Breast epithelium (tissue), 4 donors: Measurements from ENCODE around the gene SCML2. TPM values are rescaled to one million over a fixed set of nuclear protein-coding genes. Genes with fewer than 3 reads are reported as not detected.
"Not testable (repeated sequence)": the region's sequence is repeated elsewhere in the genome, so short reads cannot be mapped to it uniquely, and the experiment has no call there.

Experiments used
- DNase-seq, 2 donors: peaks; one replicate each; pipeline ENCODE4 v3.0.0-alpha.2; 2019; ENCODE audit warnings: low spot score in 2 of 2
- H3K27ac ChIP-seq, 2 donors: fragments of 200-600 bp; sonication (generic) in 1 of 2; one replicate each; pipeline ENCODE4 v1.5.1; 2016 to 2019; ENCODE audit warnings: mild to moderate bottlenecking in 1 of 2
- H3K27me3 ChIP-seq, 2 donors: fragments of 200-600 bp; sonication (generic) in 1 of 2; one replicate each; pipeline versions ENCODE4 v1.5.1 to v1.6.0; 2017 to 2019; ENCODE audit warnings: control low read depth in 1 of 2, mild to moderate bottlenecking in 1 of 2
- H3K36me3 ChIP-seq: fragments of 200-600 bp; one replicate; pipeline ENCODE4 v1.5.1; 2019
- H3K4me1 ChIP-seq, 2 donors: fragments of 200-600 bp; sonication (generic); one replicate each; pipeline ENCODE4 v1.5.1; 2016 to 2019; ENCODE audit warnings: control low read depth in 1 of 2
- H3K4me3 ChIP-seq, 3 donors: fragments of 200-600 bp; sonication (generic); 1 replicate in 2 of 3; 2 replicates in 1 of 3; pipeline ENCODE4 v1.5.1; 2016 to 2019; ENCODE audit warnings: mild to moderate bottlenecking in 3 of 3, moderate library complexity in 2 of 3
- H3K9me3 ChIP-seq, 2 donors: fragments of 200-600 bp; sonication (generic) in 1 of 2; one replicate each; pipeline ENCODE4 v1.5.1; 2016 to 2019; ENCODE audit warnings: control low read depth in 1 of 2
- POLR2A ChIP-seq: fragments of 450-650 bp; IDR thresholded peaks from one replicate; pipeline ENCODE4 v1.6.1; 2016; ENCODE audit warnings: antibody characterized with exemption, mild to moderate bottlenecking, moderate library complexity
- POLR2AphosphoS5 ChIP-seq, 3 donors: sonication (generic); formaldehyde crosslinking; IDR thresholded peaks; one replicate each; pipeline ENCODE4 v1.6.1; 2017; ENCODE audit warnings: antibody characterized with exemption in 3 of 3
- intact Hi-C: fragments of 100-400 bp; cut with DNase I; formaldehyde crosslinking; loops from one replicate; pipeline ENCODE4 v1.15.1; 2023; ENCODE audit warnings: low total_unique reads
- total RNA-seq, 3 donors: library from RNA; depleted of rRNA; stranded (reverse); fragments of >200 nt; gene quantifications; one replicate each; pipeline ENCODE4 v1.1.0, GENCODE V29; 2016
- TF ChIP-seq, protein P1 (sequence below), 3 donors: fragments of 450-650 bp; IDR thresholded peaks; one replicate each; pipeline ENCODE4 v1.5.1; 2016 to 2017; ENCODE audit warnings: antibody characterized with exemption in 3 of 3, mild to moderate bottlenecking in 3 of 3, moderate library complexity in 3 of 3

Gene SCML2
- total RNA-seq, 3 donors from 2014 or later: 1.8 to 3.9 (median 1.8) TPM

DNA sequence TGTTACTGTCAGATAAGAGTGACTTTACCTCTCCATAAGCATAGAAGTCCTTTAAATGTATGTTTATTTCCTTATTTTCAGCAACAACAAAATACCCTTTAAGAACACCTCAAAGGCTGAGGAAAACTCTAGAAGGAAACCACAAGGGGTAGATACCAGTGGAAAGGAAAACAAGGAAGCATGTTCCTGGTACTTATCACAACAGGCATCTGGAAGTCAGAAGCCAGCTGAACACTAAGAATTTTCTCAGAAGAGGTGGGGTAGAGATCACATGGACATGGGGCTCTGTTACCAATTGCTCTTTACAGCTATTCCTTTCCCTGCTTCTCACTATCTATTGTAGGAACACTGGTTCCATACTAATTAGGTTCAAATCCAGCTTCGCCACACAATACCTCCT, 82.3 kb downstream of the SCML2 start:
- intact Hi-C loops: no loop called here
- Histone ChIP-seq H3K9me3 (peaks cover 0 to 10% of the 10 kb centered on the region in 2 donors), H3K27ac (no peak overlapping the region), H3K4me1 (no peaks in the 10 kb centered on the region), H3K36me3 (no peaks in the 10 kb centered on the region), H3K27me3 (peaks cover 0 to 15% of the 10 kb centered on the region in 2 donors), H3K4me3 (no peak overlapping the region)
- DNase-seq: no peak
- TF ChIP-seq POLR2A: no peak
- no peak for TF ChIP-seq POLR2AphosphoS5 (IDR thresholded peaks at IDR 0.05)
- TF ChIP-seq, protein P1, sequence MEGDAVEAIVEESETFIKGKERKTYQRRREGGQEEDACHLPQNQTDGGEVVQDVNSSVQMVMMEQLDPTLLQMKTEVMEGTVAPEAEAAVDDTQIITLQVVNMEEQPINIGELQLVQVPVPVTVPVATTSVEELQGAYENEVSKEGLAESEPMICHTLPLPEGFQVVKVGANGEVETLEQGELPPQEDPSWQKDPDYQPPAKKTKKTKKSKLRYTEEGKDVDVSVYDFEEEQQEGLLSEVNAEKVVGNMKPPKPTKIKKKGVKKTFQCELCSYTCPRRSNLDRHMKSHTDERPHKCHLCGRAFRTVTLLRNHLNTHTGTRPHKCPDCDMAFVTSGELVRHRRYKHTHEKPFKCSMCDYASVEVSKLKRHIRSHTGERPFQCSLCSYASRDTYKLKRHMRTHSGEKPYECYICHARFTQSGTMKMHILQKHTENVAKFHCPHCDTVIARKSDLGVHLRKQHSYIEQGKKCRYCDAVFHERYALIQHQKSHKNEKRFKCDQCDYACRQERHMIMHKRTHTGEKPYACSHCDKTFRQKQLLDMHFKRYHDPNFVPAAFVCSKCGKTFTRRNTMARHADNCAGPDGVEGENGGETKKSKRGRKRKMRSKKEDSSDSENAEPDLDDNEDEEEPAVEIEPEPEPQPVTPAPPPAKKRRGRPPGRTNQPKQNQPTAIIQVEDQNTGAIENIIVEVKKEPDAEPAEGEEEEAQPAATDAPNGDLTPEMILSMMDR (IDR thresholded peaks at IDR 0.05): no peak

DNA sequence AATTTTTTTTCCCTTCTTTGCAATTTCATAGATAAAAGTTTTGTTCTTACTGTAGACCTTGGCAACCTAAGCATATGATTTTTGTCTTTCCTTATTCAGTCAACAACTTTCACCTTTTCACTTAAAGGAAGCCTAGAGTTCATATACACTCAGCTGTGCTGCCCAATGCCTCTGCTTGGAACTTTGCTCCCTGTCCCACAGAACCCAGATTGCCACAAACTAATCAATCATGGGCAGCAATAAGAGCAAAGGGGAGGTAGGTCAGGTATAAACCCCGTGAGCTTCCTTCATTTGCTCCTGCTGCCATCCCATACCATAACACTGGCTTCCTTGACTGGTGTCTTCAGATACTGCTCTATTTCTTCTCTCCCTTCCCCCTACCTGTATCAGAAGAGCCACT, 82.8 kb downstream of the SCML2 start:
- no peaks in the 10 kb centered on the region for H3K36me3 ChIP-seq
- no peak overlapping the region for H3K27ac ChIP-seq
- H3K4me3 ChIP-seq: no peak overlapping the region
- intact Hi-C loops: no loop called here
- TF ChIP-seq POLR2A (no peak), POLR2AphosphoS5 (IDR thresholded peaks at IDR 0.05) (no peak)
- TF ChIP-seq, protein P1 (IDR thresholded peaks at IDR 0.05): no peak
- peaks cover 0 to 10% of the 10 kb centered on the region in 2 donors for H3K9me3 ChIP-seq
- DNase-seq: no peak
- H3K4me1 ChIP-seq: no peaks in the 10 kb centered on the region
- H3K27me3 ChIP-seq: peaks cover 0 to 12% of the 10 kb centered on the region in 2 donors

DNA sequence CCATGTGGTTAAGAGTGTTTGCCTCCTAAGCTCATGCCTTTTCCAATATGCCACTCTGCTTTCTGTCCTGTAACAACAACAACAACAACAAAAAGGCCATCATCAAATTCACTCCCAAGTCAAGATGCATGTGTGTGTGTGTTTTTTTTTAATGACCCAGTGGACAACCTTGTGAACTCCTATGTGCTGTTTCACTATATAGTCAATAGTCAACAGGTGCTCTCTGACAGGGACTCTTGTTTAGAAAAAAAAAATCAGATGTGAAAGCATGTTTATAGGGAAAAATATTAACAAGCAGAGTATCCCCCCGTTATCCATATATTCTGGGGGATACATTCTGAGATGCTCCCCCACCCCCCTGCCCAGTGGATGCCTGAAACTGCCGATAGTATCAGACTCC, 83.2 kb downstream of the SCML2 start:
- Histone ChIP-seq H3K36me3 (no peaks in the 10 kb centered on the region), H3K27ac (no peak overlapping the region), H3K27me3 (peaks cover 0 to 12% of the 10 kb centered on the region in 2 donors), H3K9me3 (peaks cover 0 to 10% of the 10 kb centered on the region in 2 donors), H3K4me3 (no peak overlapping the region), H3K4me1 (no peaks in the 10 kb centered on the region)
- no peak for DNase-seq
- intact Hi-C loops: no loop called here
- TF ChIP-seq POLR2AphosphoS5 (IDR thresholded peaks at IDR 0.05): no peak

- no peaks in the 10 kb centered on the region for H3K36me3 ChIP-seq
- intact Hi-C loops: no loop called here
- H3K4me3 ChIP-seq: no peak overlapping the region
- H3K27ac ChIP-seq: no peak overlapping the region
- H3K27me3 ChIP-seq: no peaks in the 10 kb centered on the region
- no peak for TF ChIP-seq POLR2AphosphoS5 (IDR thresholded peaks at IDR 0.05)
- no peak for TF ChIP-seq POLR2A
- TF ChIP-seq, protein P1 (IDR thresholded peaks at IDR 0.05): no peak
- DNase-seq: no peak
- H3K9me3 ChIP-seq: no peaks in the 10 kb centered on the region
- H3K4me1 ChIP-seq: no peaks in the 10 kb centered on the region
Observed at GRCh38 chrX:18255059-18255458, 99.4 kb downstream of the SCML2 start.

DNA sequence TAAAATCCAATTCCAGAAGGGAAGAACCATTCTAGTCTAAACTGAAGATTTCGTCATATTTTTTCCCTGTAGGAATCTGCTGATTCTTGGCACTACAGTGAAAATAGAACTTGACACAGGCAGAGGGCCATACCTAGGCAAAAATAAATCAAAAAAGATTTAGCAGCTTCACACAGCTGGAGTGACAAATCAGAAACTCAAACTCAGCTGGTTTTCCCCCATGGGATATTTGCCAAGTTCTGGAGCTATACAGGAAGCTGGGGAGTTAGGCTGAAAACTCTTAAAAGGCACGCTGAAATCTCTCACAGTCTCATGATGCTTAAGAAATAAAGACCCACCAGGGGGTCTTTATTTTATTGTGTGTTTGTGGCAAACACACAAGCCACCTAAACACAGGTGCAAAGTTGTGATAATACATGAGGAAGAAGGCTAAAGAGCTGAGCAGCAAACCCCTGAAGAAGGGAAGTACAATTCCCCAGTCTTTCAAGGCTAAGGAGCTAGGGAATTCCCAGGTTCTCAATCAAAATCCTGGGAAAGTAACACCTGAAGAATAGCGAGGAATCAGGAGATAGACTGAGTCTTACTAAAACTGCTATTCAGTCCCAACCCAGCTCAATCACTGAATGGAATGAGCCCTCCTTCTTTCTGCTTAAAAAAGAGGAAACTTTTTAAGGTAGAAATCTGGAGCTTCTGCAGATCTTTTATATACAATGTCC, 101.7 kb downstream of the SCML2 start:
- no peaks in the 10 kb centered on the region for H3K36me3 ChIP-seq
- no peak overlapping the region for H3K27ac ChIP-seq
- TF ChIP-seq POLR2A: no peak
- TF ChIP-seq POLR2AphosphoS5 (IDR thresholded peaks at IDR 0.05): no peak
- TF ChIP-seq, protein P1 (IDR thresholded peaks at IDR 0.05): no peak
- no peak for DNase-seq
- intact Hi-C loops: no loop called here
- H3K4me1 ChIP-seq: no peaks in the 10 kb centered on the region
- peaks cover 0 to 6% of the 10 kb centered on the region in 2 donors for H3K27me3 ChIP-seq
- H3K4me3 ChIP-seq: no peak overlapping the region
- H3K9me3 ChIP-seq: no peaks in the 10 kb centered on the region

GRCh38 chrX:18229646-18230045, 124.8 kb downstream of the SCML2 start:
- intact Hi-C loops, DNase-seq, H3K4me3 ChIP-seq: not testable (repeated sequence)

More at GRCh38 chrX:18229646-18230045, 124.8 kb downstream of the SCML2 start:
- H3K27ac ChIP-seq, H3K9me3 ChIP-seq, H3K4me1 ChIP-seq, H3K36me3 ChIP-seq: not testable (repeated sequence)
- H3K27me3 ChIP-seq: peaks cover 0 to 22% of the 10 kb centered on the region in 2 donors
